CD4-positive, alpha-beta T cell treated with Interleukin-21 for 1 hour (primary cell): ENCODE results near the gene ARHGAP4.

ENCODE experiments used
- DNase-seq: peaks from one replicate; pipeline ENCODE4 v3.0.0-alpha.2; 2020

ARHGAP4 gene

GRCh38 chrX:153878345-153878744 lies 47.7 kb downstream of the ARHGAP4 start:
- DNase-seq, result no peak

DNA sequence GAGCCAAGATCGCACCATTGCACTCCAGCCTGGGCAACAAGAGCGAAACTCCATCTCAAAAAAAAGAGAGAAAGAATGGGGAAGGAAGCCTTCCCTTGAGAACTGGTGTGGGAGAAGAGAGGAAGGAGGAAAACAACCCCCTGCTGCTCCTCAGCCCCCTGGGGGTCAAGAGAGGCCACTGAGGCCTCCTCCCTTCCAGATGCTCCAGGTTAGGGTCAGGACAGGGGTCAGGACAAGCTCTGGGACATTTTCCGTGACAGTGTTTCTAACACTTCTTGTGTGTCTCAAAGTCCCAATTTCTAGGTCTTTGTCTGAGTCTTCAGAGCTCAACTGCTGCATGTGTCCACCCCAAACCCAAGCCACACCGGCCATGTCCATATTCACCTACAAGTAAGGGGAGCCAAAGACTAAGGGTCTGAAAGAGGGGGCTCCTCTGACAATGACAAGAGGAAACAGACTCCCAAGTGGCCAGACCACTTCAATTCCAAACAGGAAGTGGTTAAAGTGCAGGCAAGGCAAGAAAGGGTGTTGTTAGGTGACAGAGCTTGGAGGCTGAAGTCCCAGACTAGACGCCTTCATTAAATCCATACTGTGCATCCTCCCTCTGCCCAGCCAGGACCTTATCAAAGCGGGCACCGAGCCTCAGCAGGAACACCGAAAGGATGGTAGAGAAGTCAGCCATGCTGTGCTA lies 48.3 kb downstream of the ARHGAP4 start:
- no peak for DNase-seq

DNA sequence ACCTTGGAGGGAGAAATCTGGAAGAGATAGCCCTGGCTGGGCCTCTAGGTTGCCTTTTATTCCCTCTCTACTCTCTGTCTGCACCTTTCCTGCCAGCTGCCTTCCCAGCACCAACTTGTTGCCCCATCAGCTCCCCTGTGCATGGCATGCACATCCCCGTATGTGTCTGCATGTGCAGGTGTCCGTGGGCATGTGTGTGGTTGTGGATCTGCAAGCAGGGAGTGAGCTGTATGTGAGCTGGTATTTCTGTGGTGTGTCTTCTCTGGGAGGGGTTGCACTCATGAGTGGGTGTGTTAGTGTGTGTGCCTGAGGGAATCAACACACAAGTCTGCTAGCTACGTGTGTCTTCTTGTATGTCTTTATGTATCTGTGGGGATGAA lies 50.0 kb downstream of the ARHGAP4 start:
- no peak for DNase-seq

DNA sequence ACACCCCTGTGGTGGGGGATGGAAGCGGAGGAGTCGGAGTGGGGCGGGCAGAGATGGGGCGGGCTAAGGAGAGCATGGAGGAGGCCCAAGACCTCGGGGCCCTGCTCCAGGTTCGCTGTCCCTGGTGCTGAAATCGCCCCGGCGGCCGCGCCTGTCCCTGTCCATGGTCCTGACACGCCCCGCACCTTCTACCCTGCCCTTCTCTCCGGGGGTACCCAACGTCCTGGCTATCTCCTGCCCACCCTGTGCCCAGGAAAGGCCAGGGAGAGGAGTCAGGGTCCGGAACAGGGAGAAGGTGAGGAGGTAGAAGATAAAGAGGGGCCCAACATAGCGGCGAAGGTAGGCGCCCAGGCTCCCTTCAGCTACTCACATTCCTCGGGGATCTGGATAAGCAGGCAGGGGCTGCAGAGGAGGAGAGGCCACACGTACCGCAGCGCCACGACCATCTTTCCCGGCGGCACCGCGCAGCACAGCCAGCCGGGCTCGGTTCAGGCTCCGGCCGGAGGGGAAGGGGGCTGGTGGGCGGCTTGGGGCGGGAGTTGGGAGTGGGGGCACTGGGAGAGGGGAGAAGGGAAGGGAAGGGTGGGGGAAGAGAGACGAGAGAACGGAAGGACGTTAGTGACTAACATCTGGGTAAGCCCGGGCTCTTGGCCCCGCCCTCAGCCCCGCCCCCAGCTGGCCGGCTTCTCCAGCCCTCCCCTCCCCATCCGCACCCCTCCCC lies 50.5 kb downstream of the ARHGAP4 start:
- DNase-seq, result peak; percentile 62

DNA sequence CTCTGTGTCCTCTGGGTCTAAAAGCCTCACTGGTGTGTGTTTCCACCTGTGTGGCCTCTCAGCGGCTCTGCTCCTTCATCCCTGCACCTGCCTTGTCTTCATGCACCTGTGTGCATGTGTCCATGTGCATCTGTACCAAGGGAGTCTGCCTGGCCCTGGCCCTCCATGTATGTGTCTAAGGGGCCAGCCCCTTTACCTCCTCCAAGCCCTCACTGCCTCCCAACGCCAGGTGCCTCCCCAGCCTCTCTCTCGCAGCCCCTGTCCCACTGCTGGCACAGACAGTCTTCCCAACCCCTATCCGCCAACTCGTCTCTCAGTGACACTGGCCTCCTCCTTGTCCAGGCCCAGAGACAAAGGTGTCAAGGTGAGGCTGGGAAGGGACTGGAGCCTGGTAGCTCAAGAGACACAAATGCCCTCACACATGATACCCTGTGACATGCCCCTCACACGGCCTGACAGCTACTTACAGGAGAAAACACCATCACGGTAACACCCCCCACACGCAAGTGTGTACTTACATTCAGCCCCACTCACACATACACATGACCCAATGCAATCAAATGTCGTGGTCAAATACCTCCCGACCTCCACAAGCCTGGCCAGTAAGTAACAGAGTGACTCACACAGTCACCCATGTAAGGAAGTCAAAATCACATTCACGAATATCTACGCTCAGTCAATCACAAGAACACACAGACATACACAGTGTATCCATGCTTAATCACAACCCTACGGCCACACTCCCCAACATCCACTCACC lies 51.5 kb downstream of the ARHGAP4 start:
- DNase-seq, result no peak

DNA sequence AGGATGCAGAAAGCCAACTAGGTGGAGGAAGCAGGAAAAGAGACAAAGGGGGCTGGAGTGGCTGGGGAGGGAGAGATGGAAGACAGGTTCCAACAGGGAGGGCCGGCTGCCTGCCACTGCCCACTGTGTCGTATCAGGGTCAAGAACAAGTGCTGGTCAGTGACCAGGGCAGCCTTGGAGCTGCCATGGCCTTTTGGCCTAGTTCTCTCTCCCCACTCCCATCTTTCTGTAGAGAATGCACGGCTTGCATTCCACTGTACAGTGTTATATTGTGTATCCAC lies 52.0 kb downstream of the ARHGAP4 start:
- no peak for DNase-seq

- no peak for DNase-seq
Measured at GRCh38 chrX:153873282-153874084, 52.6 kb downstream of the ARHGAP4 start.

- DNase-seq, result no peak
Measured at GRCh38 chrX:153871946-153872878, 53.9 kb downstream of the ARHGAP4 start.

DNA sequence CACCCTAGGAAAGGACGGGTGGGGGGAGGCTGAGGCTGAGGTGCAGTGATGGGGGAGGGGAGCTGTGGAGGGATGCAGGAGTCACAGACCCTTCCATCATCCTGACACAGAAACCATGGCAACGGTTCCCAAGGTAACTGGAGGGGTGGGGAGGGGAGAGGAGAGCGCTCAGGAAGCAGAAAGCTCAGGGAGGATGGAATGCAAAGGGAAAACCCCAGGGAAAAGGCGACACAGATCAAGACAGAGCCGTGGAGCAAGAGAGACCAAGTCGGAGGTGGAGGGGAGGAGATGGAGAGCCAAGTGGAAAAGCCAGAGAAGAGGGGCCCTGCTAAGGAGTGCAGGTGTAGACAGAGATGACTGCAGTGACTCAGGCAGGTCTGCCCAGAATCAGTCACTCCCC lies 54.6 kb downstream of the ARHGAP4 start:
- DNase-seq, result no peak

GRCh38 chrX:153870791-153871360 lies 55.2 kb downstream of the ARHGAP4 start:
- no peak for DNase-seq

- no peak for DNase-seq
Measured at GRCh38 chrX:153870288-153870690, 55.8 kb downstream of the ARHGAP4 start.

DNA sequence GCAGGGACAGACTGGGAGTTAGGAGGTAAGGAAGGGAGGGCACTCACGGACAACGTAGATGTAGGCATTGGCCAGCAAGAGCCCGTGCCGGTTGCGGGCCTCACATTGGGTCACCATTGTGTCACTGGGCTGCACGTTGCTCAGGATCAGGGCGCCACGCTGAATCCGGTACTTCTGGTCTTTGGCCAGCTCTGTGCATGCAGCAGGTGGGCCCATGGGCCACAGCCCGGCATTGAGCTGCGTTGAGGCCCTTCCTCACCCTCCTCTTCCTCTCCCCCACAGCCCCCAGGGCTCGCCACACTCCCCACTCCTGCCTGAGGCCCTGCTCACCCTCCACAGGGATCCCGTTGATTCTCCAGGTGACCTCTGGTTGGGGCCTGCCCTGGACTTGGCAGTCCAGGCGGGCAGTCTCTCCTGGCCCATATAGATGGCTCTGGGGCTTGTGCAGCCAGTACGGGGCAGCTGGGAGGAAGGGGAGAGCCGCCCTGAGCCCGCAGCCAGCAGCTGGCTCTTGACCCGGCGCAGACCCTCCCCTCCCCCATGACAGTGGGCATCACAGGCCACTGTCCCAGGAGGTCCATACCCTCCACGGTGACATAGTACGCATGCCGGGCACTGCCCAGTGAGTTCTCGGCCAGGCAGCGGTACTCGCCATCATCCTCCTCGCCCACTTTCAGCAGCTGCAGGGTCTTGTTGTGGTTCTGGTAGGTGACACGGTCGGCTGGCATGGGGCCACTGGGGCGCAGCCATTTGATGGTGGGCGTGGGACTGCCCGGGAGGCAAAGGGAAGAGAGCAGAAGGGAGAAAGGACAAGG lies 56.4 kb downstream of the ARHGAP4 start:
- no peak for DNase-seq

DNA sequence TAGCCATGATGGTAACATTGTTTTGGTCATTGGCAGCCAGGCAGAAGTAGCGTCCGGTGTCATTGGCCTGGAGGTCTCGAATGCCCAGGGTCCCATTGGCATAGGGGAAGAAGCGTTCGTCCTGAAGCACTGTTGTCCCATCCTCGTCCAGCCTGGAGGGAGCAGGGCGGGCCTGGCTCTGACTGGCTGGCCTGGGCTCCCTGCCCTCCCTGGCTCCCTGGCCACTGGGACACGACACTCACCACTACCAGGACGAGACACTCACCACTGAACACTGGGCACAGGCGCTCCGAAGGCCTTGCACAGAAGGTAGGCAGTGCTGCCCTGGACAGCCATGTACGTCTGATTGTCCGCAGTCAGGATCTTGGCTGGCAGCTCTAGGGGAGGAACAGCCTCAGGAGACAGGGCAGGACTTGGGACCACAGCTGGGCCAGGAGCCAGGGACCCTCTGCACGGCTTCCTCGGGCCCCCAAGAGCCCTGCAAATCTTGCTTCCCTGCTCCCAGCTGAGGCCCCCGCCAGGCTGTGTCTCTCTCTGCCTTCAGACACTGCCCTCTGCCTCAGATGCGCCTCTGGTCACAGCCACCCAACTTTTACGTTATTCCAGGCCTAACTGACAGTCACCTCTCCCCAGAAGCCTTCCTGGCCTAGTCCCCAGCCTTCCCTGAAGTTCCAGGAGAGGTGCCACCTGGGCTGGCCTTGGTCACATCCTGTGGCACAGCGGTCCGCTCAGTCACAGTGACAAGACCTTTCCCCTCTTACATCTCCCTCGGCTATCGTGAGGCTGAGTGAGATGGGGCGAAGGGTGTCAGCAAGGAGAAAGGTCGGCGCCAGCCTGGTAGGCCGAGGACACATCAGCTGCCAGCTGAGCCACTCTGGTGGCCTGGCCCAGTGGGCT lies 57.2 kb downstream of the ARHGAP4 start:
- no peak for DNase-seq

DNA sequence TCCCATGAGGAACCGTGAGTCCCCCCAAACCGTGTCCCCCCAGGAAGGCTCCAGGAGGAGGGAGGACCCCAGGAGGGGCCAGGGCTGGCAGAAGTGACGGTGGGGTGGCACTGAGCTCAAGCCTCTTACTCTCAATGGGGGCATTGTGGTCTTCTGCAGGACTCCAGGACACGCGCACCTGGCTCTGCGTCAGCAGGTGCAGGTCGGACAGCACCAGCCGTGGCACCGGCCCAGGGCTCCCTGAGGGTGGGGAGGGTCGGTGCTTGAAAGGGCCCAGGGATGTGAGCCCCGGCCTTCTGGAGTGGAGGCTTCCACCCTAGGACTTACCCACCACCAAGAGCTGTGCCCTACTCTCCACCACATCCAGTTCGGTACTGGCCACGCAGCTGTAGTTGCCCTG lies 58.4 kb downstream of the ARHGAP4 start:
- no peak for DNase-seq

- no peak for DNase-seq
Measured at GRCh38 chrX:153867139-153867538, 58.9 kb downstream of the ARHGAP4 start.

GRCh38 chrX:153866302-153867019 lies 59.6 kb downstream of the ARHGAP4 start:
- DNase-seq, result no peak

GRCh38 chrX:153865685-153866084 lies 60.4 kb downstream of the ARHGAP4 start:
- no peak for DNase-seq

GRCh38 chrX:153865321-153865580 lies 60.8 kb downstream of the ARHGAP4 start:
- DNase-seq, result no peak

GRCh38 chrX:153864561-153865320 lies 61.3 kb downstream of the ARHGAP4 start:
- no peak for DNase-seq
